Urinary bladder (tissue), 4 donors: Measurements from ENCODE around the gene ARPC5. TPM values are rescaled to one million over a fixed set of nuclear protein-coding genes. Genes with fewer than 3 reads are reported as not detected.

ENCODE experiments used
- DNase-seq: peaks from one replicate; pipeline ENCODE4 v3.0.0-alpha.2; 2015; ENCODE audit errors: extremely low spot score
- H3K27ac ChIP-seq: one replicate; pipeline ENCODE4 v1.5.1; 2013; ENCODE audit warnings: low read depth, mild to moderate bottlenecking, moderate library complexity
- H3K36me3 ChIP-seq: one replicate; pipeline ENCODE4 v1.6.1; 2013; ENCODE audit warnings: mild to moderate bottlenecking, moderate library complexity; ENCODE audit not compliant: insufficient read depth
- H3K4me1 ChIP-seq: one replicate; pipeline ENCODE4 v1.6.1; 2013; ENCODE audit warnings: mild to moderate bottlenecking, moderate library complexity; ENCODE audit not compliant: insufficient read depth
- H3K4me3 ChIP-seq: one replicate; pipeline ENCODE4 v1.5.1; 2013; ENCODE audit warnings: low read depth, low read length
- WGBS: extraction: QIAGEN DNeasy Blood & Tissue Kit; methylation state at CpG from one replicate; pipeline ENCODE4 v1.1.7; 2013; 5-methylcytosine and 5-hydroxymethylcytosine counted together
- polyA plus RNA-seq: library from polyadenylated mRNA; stranded (reverse); fragments of 200-250 nt; gene quantifications from one replicate; pipeline ENCODE4 v1.2.3, GENCODE V29; 2013
- total RNA-seq: library from RNA; depleted of rRNA; stranded (reverse); fragments of >200 nt; gene quantifications from one replicate; pipeline ENCODE4 v1.2.3, GENCODE V29; 2014
- donor health status: healthy with polysubstance abuse.
- donor health status: healthy.

ARPC5 gene
- total and polyA plus RNA-seq, 2 donors, result 104 to 145 TPM

DNA sequence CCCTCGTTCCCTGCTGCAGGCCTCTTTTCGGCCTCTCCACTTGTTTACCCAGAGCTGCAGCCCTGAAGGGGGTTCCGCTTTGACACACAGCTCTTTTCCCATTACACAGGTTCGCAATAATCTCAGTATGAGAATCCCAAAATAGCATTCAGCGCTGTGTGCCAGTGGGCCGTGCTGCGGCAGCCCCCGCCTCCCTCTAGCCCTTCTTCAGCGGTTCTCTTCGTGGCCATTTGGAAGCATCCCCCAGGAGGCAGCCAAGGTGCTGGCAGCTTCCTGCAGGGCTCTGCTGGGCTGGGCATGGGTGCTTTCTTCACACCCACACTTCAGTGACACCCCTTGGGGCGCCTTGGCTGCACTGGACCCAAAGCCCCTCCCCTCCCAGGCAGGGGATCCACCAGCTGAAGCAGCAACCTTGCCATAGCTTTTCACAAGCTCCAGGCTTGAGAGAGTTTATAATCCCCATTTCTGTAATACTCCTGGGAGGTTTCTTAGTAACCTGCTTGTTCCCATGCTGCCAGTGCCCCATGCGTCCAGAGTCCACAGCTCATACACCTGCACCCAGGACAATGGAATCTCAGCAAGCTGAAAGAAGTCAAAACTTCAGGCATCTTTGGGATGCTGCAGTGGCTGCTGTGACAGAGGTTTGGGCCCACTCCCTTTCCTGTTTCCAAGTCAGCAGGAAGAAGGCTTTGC is 53.4 kb downstream of the ARPC5 start:
- 86% methylated on average over 12 of the region's 12 CpGs for WGBS
- Histone ChIP-seq H3K36me3 (no peaks in the 10 kb centered on the region), H3K4me1 (no peaks in the 10 kb centered on the region), H3K4me3 (no peak overlapping the region), H3K27ac (no peak overlapping the region)
- no peak for DNase-seq

DNA sequence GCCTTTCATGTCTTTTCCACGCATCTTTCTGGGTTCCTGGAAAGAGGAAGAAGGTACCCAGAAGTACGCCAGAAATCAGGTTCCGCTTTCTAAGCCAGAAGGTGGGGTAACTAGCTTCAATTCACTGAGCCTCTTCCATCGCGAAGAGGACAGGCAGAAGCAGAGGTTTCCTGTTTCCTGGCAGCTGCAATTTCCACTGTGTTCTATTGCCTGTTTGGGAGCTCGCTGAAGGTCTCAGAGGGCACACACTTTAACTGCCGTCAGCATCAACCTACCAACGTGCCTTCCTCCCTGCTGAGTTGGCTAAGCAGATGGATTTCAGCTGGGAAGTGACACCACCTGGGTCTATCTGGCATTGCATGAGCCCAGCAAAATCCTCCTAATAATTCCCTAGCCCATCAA is 55.3 kb downstream of the ARPC5 start:
- WGBS, result 38% methylated on average over 8 of the region's 8 CpGs
- no peak for DNase-seq

DNA sequence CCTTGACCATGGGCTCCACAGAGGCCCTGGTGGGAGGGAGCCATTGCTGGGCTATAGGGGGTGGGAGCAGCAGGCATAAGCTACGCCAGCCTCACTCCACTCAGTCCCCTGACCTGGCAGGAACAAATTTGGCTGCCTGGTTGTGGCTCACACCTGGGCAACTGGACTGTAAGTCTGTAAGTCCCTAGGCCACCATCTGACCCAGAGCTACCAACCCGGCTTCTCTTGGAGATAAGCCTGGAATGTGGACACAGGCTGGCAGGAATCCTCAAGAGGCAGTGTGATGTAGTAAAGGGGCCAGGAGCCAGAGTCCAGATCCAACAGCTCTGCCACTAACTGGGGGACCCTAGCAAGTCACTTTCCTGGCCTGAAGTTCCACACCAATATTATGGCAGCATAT is 56.7 kb downstream of the ARPC5 start:
- DNase-seq, result no peak
- Histone ChIP-seq H3K27ac (no peak overlapping the region), H3K36me3 (no peaks in the 10 kb centered on the region), H3K4me3 (no peak overlapping the region), H3K4me1 (no peaks in the 10 kb centered on the region)
- 72% methylated on average over 2 of the region's 2 CpGs for WGBS

More for the DNA sequence above, 55.3 kb downstream of the ARPC5 start:
- Histone ChIP-seq H3K4me1 (no peaks in the 10 kb centered on the region), H3K36me3 (no peaks in the 10 kb centered on the region), H3K27ac (no peak overlapping the region), H3K4me3 (no peak overlapping the region)

DNA sequence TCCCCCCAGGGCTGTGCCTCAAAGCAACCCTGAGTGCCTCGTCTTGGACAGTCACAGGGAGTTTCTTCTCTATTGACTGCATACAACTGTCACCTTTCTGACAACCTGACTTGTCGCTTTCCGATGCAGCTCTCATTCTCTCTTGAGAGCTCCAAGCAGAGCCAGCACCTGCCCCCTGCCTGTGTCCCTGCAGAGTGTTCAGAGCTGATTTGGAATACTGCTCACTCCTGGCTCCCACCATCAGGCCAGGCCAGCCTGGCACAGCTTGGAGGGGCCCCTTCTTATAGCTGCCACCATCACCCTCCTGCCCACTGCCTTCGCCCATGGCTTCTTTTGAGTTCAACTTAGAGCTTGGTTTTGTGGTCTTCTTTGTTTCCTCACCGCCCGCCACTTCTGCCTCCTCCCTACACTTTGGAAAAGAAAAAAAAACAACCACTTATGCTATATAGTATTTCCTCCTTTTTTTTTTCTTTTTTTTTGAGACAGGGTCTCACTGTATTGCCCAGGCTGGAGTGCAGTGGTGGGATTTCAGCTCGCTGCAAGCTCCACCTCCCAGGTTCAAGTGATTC is 57.6 kb downstream of the ARPC5 start:
- Histone ChIP-seq H3K27ac (no peak overlapping the region), H3K36me3 (no peaks in the 10 kb centered on the region), H3K4me3 (no peak overlapping the region), H3K4me1 (no peaks in the 10 kb centered on the region)
- DNase-seq, result no peak
- 87% methylated on average over 7 of the region's 7 CpGs for WGBS

DNA sequence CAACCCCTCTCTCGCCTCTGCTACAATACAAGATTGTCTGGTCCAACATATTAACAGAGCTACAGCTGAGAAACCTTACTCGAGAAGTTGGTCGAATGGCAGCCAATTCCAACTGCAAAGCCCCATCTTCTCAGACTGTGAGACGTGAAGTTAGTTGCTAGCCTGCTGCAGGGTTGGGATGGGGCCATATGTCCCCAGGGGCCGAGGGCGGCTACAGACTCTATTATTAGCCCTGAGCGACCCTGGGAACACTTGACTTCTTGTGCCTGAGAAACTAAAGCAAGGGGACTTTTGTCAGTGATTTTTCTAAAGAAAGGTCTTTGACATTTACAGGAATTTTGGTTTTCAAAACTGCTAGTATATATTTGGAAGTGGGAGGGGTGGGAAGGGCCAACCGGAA is 59.0 kb downstream of the ARPC5 start:
- Histone ChIP-seq H3K4me1 (no peaks in the 10 kb centered on the region), H3K36me3 (no peaks in the 10 kb centered on the region), H3K27ac (no peak overlapping the region), H3K4me3 (no peak overlapping the region)
- WGBS, result 69% methylated on average over 8 of the region's 8 CpGs
- DNase-seq, result no peak

DNA sequence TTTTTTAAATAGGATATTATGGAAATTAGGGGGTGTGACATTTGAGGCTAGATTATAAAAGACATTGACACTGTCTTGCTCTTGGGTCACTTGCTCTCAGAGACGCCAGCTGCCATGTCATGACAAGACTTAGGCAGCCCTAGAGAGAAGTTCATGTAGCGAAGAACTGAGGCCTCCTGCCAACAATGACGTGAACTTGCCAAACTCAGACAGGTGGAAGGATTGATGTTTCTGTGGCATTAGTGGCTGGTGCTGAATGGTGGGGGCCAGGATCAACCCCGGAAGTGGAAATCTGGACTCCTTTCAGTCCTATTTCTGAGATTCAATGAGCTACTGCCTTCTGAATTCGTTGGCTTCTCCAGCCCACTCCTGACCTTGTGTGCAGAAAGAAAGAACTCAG is 60.0 kb downstream of the ARPC5 start:
- no peak overlapping the region for H3K4me3 ChIP-seq
- DNase-seq, result no peak
- 86% methylated on average over 5 of the region's 5 CpGs for WGBS
- H3K27ac ChIP-seq, result no peak overlapping the region
- H3K36me3 ChIP-seq, result no peaks in the 10 kb centered on the region
- H3K4me1 ChIP-seq, result no peaks in the 10 kb centered on the region

DNA sequence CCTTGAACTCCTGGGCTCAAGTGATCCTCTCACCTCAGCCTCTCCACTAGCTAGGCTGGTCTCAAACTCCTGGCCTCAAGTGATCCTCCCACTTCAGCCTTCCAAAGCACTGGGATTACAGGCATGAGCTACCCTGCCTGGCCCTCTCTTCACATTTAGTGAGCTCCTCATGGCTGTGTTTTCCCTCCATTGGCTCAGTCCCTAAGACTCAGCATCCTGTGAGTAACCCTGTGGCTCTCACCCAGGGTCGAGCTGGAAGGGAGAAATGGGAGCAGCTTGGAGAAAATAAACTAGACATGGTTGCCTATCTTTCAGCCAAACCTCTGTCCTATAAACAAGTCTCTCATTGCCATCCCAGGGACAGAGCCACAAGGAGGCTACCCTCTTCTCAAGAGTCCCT is 62.9 kb downstream of the ARPC5 start:
- Histone ChIP-seq H3K27ac (no peak overlapping the region), H3K36me3 (no peaks in the 10 kb centered on the region), H3K4me3 (no peak overlapping the region), H3K4me1 (no peaks in the 10 kb centered on the region)
- no peak for DNase-seq
- WGBS, result 80% methylated on average over 1 of the region's 1 CpG

DNA sequence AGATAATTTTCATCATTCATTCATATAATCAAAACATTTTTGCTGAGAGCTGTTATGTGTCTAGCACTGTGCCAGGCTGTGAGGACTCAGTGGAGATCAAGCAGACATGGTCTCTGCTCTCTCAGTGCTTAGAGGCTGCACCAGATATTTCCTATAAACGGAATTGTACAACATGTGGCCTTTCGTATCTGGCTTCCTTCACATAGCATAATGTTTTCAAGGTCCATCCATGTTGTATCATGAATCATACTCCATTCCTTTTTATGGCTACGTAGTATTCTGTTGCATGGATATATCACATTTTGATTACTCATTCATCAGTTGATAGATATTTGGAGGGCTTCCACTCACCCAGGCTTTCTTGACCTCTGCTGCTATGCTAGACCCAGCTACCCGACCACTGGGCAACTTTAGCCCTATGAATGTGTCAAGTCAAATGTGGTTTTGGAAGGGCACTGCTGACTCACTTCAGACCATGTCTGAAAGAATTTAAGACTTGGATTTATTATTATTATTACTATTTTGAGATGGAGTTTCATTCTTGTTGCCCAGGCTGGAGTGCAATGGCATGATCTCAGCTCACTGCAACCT is 63.8 kb downstream of the ARPC5 start:
- Histone ChIP-seq H3K27ac (no peak overlapping the region), H3K4me3 (no peak overlapping the region), H3K36me3 (no peaks in the 10 kb centered on the region), H3K4me1 (no peaks in the 10 kb centered on the region)
- 91% methylated on average over 4 of the region's 4 CpGs for WGBS
- no peak for DNase-seq

Other genes starting within 250 kb of the ARPC5 start
- 2.4 TPM for gene NMNAT2, start 217.4 kb downstream of the ARPC5 start, total RNA-seq
- gene NMNAT2, start 217.4 kb downstream of the ARPC5 start, polyA plus RNA-seq, result 1.4 TPM
- gene SMG7, start 163.3 kb downstream of the ARPC5 start, total RNA-seq, result 47.5 TPM
- 23.6 TPM for gene SMG7, start 163.3 kb downstream of the ARPC5 start, polyA plus RNA-seq
- gene NCF2, start 45.3 kb downstream of the ARPC5 start, total RNA-seq, result 8.6 TPM
- 5.8 TPM for gene NCF2, start 45.3 kb downstream of the ARPC5 start, polyA plus RNA-seq
- not detected for gene APOBEC4, start 17.5 kb upstream of the ARPC5 start, total RNA-seq
- gene APOBEC4, start 17.5 kb upstream of the ARPC5 start, polyA plus RNA-seq, result not detected
- gene RGL1, start 169.3 kb upstream of the ARPC5 start, total RNA-seq, result 69.4 TPM
- gene RGL1, start 169.3 kb upstream of the ARPC5 start, polyA plus RNA-seq, result 15.7 TPM